Suppressor macrophage treated with lipopolysaccharide for 1 hour (primary cell): Measurements from ENCODE around the gene PADI3.
"Not testable (repeated sequence)": the region's sequence is repeated elsewhere in the genome, so short reads cannot be mapped to it uniquely, and the experiment has no call there.

Experiments used
- DNase-seq, 3 donors: peaks; one replicate each; pipeline ENCODE4 v3.0.0-alpha.2; 2020 to 2022

PADI3 gene

DNA sequence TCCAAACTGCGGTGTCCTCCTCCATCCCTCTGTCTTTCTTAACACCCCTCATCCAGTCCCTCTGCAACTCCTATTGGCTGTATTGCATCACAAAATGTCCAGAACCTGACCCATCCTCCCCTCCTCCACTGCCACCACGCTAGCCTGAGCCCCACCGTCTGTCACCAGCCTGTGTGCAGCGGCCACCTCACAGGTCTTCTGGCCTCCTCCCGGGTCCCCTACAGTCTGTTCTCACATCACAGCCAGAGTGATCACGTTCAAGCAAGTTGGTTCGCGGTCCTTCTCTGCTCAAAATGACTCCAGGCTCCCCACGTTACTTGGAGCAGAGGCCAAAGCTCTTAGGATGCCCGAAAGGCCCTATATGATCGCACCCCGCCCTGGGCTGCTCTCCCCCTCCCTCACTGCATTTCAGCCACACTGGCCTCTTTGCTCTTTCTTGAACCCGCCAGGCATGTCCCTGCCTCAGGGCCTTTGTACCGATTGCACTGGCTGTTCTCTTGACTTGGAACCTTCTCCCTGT, 56.7 kb downstream of the PADI3 start:
- DNase-seq = no peak

- no peak for DNase-seq
These were observed 57.5 kb downstream of the PADI3 start for GRCh38 chr1:17306407-17306806.

DNA sequence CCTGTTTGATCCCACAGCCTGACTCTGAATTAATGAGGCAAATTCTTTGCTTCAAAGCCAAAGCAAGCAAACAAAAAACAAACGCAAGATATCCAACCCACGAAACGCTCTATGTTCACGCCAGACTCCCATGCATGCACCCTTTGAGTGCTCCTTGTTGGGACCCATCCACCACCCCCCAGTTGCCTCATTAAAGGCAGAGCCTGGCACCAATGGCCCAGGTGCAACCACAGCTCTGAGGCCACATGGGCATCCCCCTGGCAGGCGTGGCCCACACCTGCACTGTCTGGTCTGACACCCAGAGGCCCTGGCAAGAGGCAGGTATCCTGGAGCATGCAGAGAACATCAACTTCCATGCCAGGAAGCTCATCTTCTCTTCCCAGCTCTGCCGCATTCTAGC, 58.0 kb downstream of the PADI3 start:
- no peak for DNase-seq

DNA sequence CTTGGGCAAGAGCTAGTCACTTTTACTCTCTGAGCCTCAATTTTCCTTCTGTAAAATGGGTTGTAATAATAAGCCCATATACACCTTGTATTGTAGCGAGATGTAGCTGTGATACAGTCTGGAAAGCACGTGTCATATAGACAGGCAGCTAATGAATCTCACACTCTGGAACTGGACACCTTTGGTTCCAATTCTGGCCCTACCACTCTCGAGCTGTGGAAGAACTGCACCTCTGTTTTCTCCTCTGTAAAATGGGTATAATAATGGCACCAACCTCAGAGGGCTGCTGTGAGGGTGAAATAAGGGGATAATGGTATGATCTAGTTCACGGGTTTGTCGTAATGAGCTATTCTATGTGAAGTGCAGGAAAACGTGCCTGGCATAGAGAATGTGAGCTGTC, 58.4 kb downstream of the PADI3 start:
- no peak for DNase-seq

DNA sequence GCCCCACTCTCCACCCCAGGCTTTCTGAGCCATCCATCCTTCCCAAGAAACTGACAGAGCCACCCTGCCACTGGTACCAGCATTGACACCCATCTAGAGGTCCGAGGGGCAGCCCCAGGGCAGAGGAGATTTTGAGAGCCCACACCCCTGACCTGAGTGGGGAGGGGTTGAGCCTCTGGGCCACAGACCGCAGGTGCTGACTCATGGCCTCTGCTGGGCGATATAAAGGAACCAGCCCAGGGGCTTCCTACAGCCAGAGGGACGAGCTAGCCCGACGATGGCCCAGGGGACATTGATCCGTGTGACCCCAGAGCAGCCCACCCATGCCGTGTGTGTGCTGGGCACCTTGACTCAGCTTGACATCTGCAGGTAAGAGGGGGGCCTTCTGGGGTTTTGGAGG, 59.0 kb downstream of the PADI3 start, which contains the start of gene PADI4:
TSS of gene PADI4 (plus strand) at position 252 of the 400 bp plus-strand sequence. CDS start at position 278, 26 bp downstream.
- DNase-seq = peak; percentile 26 to 60 (median 49)

GRCh38 chr1:17308593-17308992, 59.7 kb downstream of the PADI3 start:
- DNase-seq = peak; percentile 63 to 77 (median 75)

DNA sequence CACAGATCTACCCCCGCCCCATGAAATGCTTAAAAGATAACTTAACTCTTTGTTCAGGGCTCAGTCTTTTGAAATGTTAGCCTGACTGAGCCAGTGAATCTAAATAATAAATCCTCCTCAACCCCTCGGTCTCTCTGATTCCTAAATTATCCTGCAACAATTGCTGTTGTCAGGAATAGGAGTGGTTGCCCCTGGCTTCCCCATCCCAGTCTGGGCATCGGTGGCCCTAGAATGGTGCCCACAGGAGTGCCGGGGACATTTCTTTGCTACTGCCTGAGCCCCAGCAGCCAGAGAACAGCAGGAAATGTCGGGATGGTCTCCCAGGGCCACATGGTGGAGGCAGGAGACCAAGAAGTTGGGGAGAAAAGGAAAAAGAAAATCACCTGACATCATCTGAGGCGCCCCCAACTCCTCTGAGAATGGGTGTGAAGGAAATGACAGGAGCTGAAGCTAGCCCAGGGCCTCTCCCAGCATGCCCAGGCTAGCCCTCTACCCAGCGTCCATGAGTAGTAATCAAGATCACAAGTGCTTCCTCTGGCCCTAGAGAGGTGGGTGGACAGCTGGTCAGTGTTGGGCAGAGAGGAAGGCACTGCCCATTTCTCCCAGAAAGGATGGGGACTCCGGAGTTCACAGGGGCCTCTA, 60.6 kb downstream of the PADI3 start:
- no peak for DNase-seq

DNA sequence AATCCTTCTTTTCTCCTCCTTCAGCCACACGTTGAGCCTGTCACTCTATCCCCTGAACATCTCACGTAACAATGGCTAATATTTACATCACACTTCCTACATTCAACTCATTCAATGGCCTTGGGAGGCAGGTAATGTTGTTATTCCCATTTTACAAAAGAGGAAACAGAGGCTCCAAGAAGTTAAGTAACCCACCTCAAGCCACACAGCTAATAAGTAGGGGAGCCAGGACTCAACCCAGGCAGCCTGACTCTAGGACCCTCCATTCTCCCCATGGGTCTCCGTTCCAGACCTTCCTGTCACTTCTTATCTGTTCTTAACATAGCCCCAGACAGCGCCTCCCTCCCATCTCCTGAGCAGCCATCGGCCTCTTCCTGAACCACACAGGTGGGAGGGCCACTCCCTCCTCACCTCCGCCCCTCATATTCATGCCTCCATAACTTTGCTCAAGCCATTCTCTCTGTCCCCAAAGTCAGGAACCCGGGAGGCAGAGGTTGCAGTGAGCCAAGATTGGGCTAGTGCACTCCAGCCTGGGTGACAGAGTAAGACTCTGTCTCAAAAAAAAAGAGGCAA, 61.3 kb downstream of the PADI3 start:
- DNase-seq = no peak

DNA sequence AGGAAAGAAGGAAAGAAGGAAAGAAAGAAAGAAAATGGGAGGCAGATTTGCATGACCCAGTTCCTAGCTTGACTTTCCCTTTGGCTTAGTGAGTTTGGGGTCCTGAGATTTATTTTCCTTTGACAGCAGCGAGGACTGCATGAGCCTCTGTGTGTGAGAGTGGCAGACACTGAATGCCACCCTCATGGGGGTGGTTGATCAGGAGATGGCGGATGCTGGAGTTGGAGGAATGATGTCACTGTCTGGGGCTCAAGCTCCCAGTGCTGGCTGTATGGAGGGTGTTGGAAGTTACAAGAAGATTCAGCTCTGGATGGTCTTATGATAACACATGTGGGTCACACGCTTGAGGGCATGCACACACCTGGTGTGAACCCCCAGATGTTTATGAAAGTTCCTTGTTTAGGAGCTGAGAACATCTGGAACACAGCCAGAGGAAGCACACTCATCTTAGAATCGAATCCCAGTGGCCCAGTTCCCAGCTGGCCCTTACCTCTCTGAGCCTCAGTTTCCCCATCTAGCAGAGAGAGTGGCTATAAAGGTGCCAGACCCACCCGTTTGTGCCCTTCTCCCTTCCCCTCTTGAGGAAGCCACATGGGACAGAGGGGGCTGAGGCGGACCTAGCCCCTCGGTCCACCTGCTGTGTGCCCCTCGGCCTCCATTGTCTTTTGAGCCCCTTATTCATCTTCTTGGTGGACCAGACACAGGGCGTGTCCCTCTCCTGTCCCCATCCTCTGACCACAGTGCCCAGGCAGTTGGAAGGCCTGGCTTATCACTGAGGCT, 64.8 kb downstream of the PADI3 start:
- no peak for DNase-seq

DNA sequence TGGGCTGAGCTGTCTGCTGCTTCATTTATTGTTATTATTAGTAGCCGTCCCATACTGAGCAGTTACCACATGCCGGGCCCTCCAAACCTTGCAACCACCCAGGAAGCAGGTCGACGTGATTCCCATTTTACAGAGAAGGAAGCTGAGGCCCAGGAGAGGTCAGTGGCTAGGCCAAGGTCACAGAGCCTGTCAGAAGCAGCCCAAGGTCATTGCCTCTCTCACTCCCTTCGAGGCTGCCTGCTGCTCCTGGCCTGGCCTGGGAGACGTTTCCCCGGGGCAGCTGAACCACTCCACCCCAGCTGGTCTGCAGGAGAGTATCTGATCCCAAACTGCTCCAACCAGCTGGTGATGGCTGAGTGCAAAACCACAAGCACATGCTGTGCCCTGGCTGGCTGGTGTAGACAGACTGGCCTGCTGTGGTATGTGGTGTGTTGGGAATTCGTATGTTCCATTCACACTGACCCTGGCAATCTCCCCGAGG, 65.6 kb downstream of the PADI3 start:
- no peak for DNase-seq

DNA sequence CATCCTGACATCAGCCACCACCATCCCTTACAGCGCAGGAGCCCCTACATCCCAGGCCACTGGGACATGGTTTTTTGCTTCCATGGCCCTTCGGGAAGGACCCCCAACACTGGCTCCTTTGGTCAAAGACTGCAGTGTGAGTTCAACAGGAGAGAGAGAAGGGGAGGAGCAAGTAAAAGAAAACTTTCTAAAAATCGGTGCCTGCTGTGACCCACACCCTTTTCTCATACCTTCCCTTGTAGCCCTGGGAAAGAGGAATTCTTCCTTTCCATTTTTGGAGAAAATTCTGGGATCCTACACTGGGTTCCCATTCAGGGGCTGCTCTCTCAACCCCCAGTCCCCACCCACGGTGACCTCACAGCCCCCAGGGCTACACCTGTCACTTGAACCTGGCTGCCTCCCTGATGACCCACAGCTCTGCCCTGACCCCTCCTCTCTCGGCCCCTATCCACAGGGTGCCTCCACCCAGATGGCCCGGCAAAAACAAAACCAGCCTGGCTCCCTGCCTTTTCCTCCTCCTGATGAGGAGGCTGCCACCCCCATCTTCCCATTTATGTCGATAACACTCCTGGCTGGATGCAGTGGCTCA, 66.7 kb downstream of the PADI3 start:
- DNase-seq = no peak

- no peak for DNase-seq
These were observed 67.8 kb downstream of the PADI3 start for GRCh38 chr1:17316704-17317103.

DNA sequence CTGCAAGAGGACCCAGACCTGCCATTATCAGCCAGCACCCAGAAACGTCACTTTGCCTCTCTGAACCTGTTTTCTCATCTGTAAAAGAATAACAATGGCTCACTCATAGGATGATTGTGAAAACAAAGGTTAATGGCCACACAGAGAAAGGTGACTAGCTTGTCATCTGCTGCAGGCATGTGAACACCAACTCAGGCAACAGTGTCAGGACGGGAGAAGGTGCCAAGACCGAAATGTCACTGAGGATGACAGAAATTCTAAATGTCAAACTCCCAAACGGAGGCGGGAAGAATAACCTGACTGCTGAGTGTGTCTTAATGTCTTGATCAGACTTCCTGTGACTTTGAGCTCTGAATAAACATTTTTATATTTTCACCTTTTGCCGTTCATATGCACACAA, 69.4 kb downstream of the PADI3 start:
- DNase-seq = no peak

GRCh38 chr1:17319561-17320350, 70.9 kb downstream of the PADI3 start:
- no peak for DNase-seq

GRCh38 chr1:17321857-17322390, 73.0 kb downstream of the PADI3 start:
- DNase-seq = not testable (repeated sequence)

GRCh38 chr1:17328855-17329254, 80.0 kb downstream of the PADI3 start:
- DNase-seq = no peak

GRCh38 chr1:17329610-17330009, 80.7 kb downstream of the PADI3 start:
- DNase-seq = no peak

- DNase-seq = no peak
These were observed 82.0 kb downstream of the PADI3 start for GRCh38 chr1:17330856-17331255.

- no peak for DNase-seq
These were observed 84.2 kb downstream of the PADI3 start for GRCh38 chr1:17333081-17333480.
